Liver (tissue), 9 donors: Measurements from ENCODE around the gene HTD2. TPM values are rescaled to one million over a fixed set of nuclear protein-coding genes. Genes with fewer than 3 reads are reported as not detected.
A peak's percentile ranks its signal among the peaks of the same experiment; 100 is the strongest.

Experiments used
- DNase-seq: peaks from one replicate; pipeline ENCODE4 v3.0.0-alpha.2; 2017; ENCODE audit warnings: low spot score
- H3K27ac ChIP-seq, 2 donors: one replicate each; pipeline ENCODE4 v1.7.0; 2013; ENCODE audit warnings: inconsistent platforms in 2 of 2, low read length in 2 of 2, control low read depth in 1 of 2, low read depth in 1 of 2, mild to moderate bottlenecking in 1 of 2
- H3K27me3 ChIP-seq, 4 donors: one replicate each; pipeline versions ENCODE4 v1.6.1 to v1.7.0; 2013; ENCODE audit warnings: low read length in 3 of 4, inconsistent platforms in 1 of 4, mild to moderate bottlenecking in 1 of 4, moderate library complexity in 1 of 4; ENCODE audit not compliant: control insufficient read depth in 4 of 4, insufficient read depth in 4 of 4
- H3K36me3 ChIP-seq, 4 donors: one replicate each; pipeline versions ENCODE4 v1.6.1 to v1.7.0; 2013; ENCODE audit warnings: low read length in 3 of 4, mild to moderate bottlenecking in 3 of 4, low read depth in 1 of 4, moderate library complexity in 1 of 4; ENCODE audit not compliant: control insufficient read depth in 4 of 4, insufficient read depth in 3 of 4
- H3K4me1 ChIP-seq, 4 donors: one replicate each; pipeline versions ENCODE4 v1.6.1 to v1.7.0; 2013; ENCODE audit warnings: low read length in 3 of 4, mild to moderate bottlenecking in 3 of 4, moderate library complexity in 1 of 4; ENCODE audit not compliant: control insufficient read depth in 4 of 4, insufficient read depth in 4 of 4
- H3K4me3 ChIP-seq, 3 donors: one replicate each; pipeline versions ENCODE4 v1.6.1 to v1.7.0; 2013; ENCODE audit warnings: low read length in 3 of 3, control low read depth in 1 of 3, low read depth in 1 of 3, mild to moderate bottlenecking in 1 of 3
- H3K9ac ChIP-seq, 2 donors: one replicate each; pipeline ENCODE4 v1.7.0; 2013; ENCODE audit warnings: low read length in 2 of 2, mild to moderate bottlenecking in 2 of 2, moderate library complexity in 2 of 2, control low read depth in 1 of 2, low read depth in 1 of 2
- H3K9me3 ChIP-seq, 4 donors: one replicate each; pipeline versions ENCODE4 v1.6.1 to v1.7.0; 2013; ENCODE audit warnings: low read length in 3 of 4; ENCODE audit not compliant: control insufficient read depth in 4 of 4
- CTCF ChIP-seq: fragments of 150-350 bp; IDR thresholded peaks from 2 replicates; pipeline ENCODE4 v1.5.1; 2017; ENCODE audit warnings: improper control_type of control experiment, low read depth, low read length; ENCODE audit not compliant: missing input control
- EGR1 ChIP-seq, 2 donors: IDR thresholded peaks; 2 replicates each; pipeline ENCODE4 v1.6.1; 2016 to 2018; ENCODE audit warnings: antibody characterized with exemption in 2 of 2, low read depth in 2 of 2
- FOXA1 ChIP-seq: IDR thresholded peaks from 2 replicates; pipeline ENCODE4 v1.6.1; 2016; ENCODE audit warnings: antibody characterized with exemption
- FOXA2 ChIP-seq: IDR thresholded peaks from 2 replicates; pipeline ENCODE4 v1.6.1; 2016; ENCODE audit warnings: antibody characterized with exemption
- GABPA ChIP-seq, 2 donors: IDR thresholded peaks in 1 of 2; conservative IDR thresholded peaks in 1 of 2; 2 replicates each; pipeline ENCODE4 v1.6.1; 2016; ENCODE audit warnings: antibody characterized with exemption in 2 of 2, mild to moderate bottlenecking in 1 of 2, moderate library complexity in 1 of 2
- HNF4A ChIP-seq, 2 donors: conservative IDR thresholded peaks; 2 replicates each; pipeline ENCODE4 v1.6.1; 2016; ENCODE audit warnings: antibody characterized with exemption in 2 of 2, mild to moderate bottlenecking in 2 of 2
- JUND ChIP-seq, 2 donors: IDR thresholded peaks; 2 replicates each; pipeline ENCODE4 v1.6.1; 2016; ENCODE audit warnings: antibody characterized with exemption in 2 of 2
- MAX ChIP-seq: IDR thresholded peaks from 2 replicates; pipeline ENCODE4 v1.6.1; 2016; ENCODE audit warnings: antibody characterized with exemption
- NR2F2 ChIP-seq: IDR thresholded peaks from 2 replicates; pipeline ENCODE4 v1.6.1; 2016; ENCODE audit warnings: antibody characterized with exemption
- RAD21 ChIP-seq, 2 donors: IDR thresholded peaks; 2 replicates each; pipeline ENCODE4 v1.6.1; 2016; ENCODE audit warnings: antibody characterized with exemption in 2 of 2, mild to moderate bottlenecking in 2 of 2
- REST ChIP-seq: IDR thresholded peaks from 2 replicates; pipeline ENCODE4 v1.6.1; 2016; ENCODE audit warnings: antibody characterized with exemption, mild to moderate bottlenecking
- SP1 ChIP-seq: IDR thresholded peaks from 2 replicates; pipeline ENCODE4 v1.6.1; 2018; ENCODE audit warnings: antibody characterized with exemption, mild to moderate bottlenecking
- ZBTB33 ChIP-seq: IDR thresholded peaks from 2 replicates; pipeline ENCODE4 v1.6.1; 2016; ENCODE audit warnings: antibody characterized with exemption
- whole genome bisulfite sequencing: extraction: QIAGEN DNeasy Blood & Tissue Kit; methylation state at CpG from one replicate; pipeline ENCODE4 v1.1.7; 2013; 5-methylcytosine and 5-hydroxymethylcytosine counted together
- polyA plus RNA-seq, 2 donors: library from polyadenylated mRNA; stranded (reverse) in 1 of 2; unstranded in 1 of 2; fragments of 200-250 nt in 1 of 2; fragments of >200 nt in 1 of 2; fragmentation: Nextera tagmentation in 1 of 2; extraction: Ambion mirVana in 1 of 2; gene quantifications; one replicate each; pipeline versions ENCODE4 v1.2.1 to v1.2.3, GENCODE V29; 2013 to 2015
- total RNA-seq, 2 donors: library from RNA; depleted of rRNA; stranded (reverse); fragments of >200 nt; gene quantifications; one replicate each; pipeline ENCODE4 v1.2.3, GENCODE V29; 2014
- donor health status: healthy.
- donor health status: healthy.
- donor health status: healthy.
- donor health status: healthy.
- donor health status: healthy.

HTD2 gene
- total and polyA plus RNA-seq, 4 donors = 6.6 to 14.8 (median 11.0) TPM

GRCh38 chr3:58353722-58354553, 47.6 kb downstream of the HTD2 start:
- Histone ChIP-seq H3K27me3 (no peaks in the 10 kb centered on the region), H3K9me3 (no peaks in the 10 kb centered on the region), H3K4me1 (no peaks in the 10 kb centered on the region), H3K9ac (no peak overlapping the region), H3K27ac (peak overlapping the region in 1 of 2 donors; percentile 29), H3K4me3 (no peak overlapping the region), H3K36me3 (no peaks in the 10 kb centered on the region)
- 84% methylated on average over 8 of the region's 8 CpGs for WGBS
- no peak for TF ChIP-seq JUND (IDR thresholded peaks at IDR 0.05)
- no peak for TF ChIP-seq GABPA (IDR thresholded peaks at IDR 0.05 in 1 of 2, conservative IDR thresholded peaks at IDR 0.05 in 1 of 2)
- TF ChIP-seq NR2F2 = no peak
- no peak for TF ChIP-seq REST
- no peak for TF ChIP-seq SP1
- TF ChIP-seq FOXA1 = no peak
- no peak for TF ChIP-seq CTCF
- TF ChIP-seq ZBTB33 = no peak
- TF ChIP-seq MAX = no peak
- no peak for DNase-seq

- no peaks in the 10 kb centered on the region for H3K4me1 ChIP-seq
- no peaks in the 10 kb centered on the region for H3K9me3 ChIP-seq
- 89% methylated on average over 8 of the region's 8 CpGs for WGBS
- DNase-seq = no peak
- no peak overlapping the region for H3K27ac ChIP-seq
- H3K4me3 ChIP-seq = no peak overlapping the region
- no peak overlapping the region for H3K9ac ChIP-seq
- H3K36me3 ChIP-seq = no peaks in the 10 kb centered on the region
- no peaks in the 10 kb centered on the region for H3K27me3 ChIP-seq
- TF ChIP-seq FOXA2 (no peak), HNF4A (conservative IDR thresholded peaks at IDR 0.05) (no peak), ZBTB33 (no peak), RAD21 (IDR thresholded peaks at IDR 0.05) (no peak), JUND (IDR thresholded peaks at IDR 0.05) (no peak), FOXA1 (no peak), EGR1 (IDR thresholded peaks at IDR 0.05; ENCODE audit: low read depth in 2 of 2) (no peak), MAX (no peak), GABPA (IDR thresholded peaks at IDR 0.05 in 1 of 2, conservative IDR thresholded peaks at IDR 0.05 in 1 of 2) (no peak)
Measured at GRCh38 chr3:58355179-58355578, 48.9 kb downstream of the HTD2 start.
